HG02884 (cell line): ENCODE results near the gene OR5K3.
"Not testable (repeated sequence)": the region's sequence is repeated elsewhere in the genome, so short reads cannot be mapped to it uniquely, and the experiment has no call there.

Experiments
- ATAC-seq: cut with Tn5 transposase; IDR thresholded peaks from one replicate; pipeline ENCODE4 v1.9.1; 2021; ENCODE audit warnings: mild to moderate bottlenecking, moderate library complexity; ENCODE audit not compliant: unreplicated experiment

Gene OR5K3

GRCh38 chr3:98390366-98390765, at the start of gene OR5K3:
Gene OR5K3, plus strand, starts transcription at chr3:98390666. Its CDS starts 0 bp downstream, at chr3:98390666.
- no peak for ATAC-seq

- no peak for ATAC-seq
These were observed 48.7 kb upstream of the OR5K3 start for GRCh38 chr3:98341758-98342157.

- ATAC-seq = peak; percentile 81
These were observed 46.6 kb upstream of the OR5K3 start for GRCh38 chr3:98343647-98344507.

- ATAC-seq = no peak
These were observed 40.4 kb upstream of the OR5K3 start for GRCh38 chr3:98350082-98350481.

- ATAC-seq = no peak
These were observed 36.9 kb upstream of the OR5K3 start, which contains the start of gene OR5K4 for GRCh38 chr3:98353554-98353953. Gene OR5K4, plus strand, starts transcription at chr3:98353854. Its CDS starts 0 bp downstream, at chr3:98353854.

GRCh38 chr3:98359250-98359649, 31.2 kb upstream of the OR5K3 start:
- no peak for ATAC-seq

GRCh38 chr3:98359993-98360675, 30.3 kb upstream of the OR5K3 start:
- ATAC-seq = peak; percentile 86

- no peak for ATAC-seq
These were observed 29.8 kb upstream of the OR5K3 start for GRCh38 chr3:98360681-98361080.

GRCh38 chr3:98361289-98361688, 29.2 kb upstream of the OR5K3 start:
- no peak for ATAC-seq

- ATAC-seq = no peak
These were observed 22.8 kb upstream of the OR5K3 start for GRCh38 chr3:98367464-98368246.

- no peak for ATAC-seq
These were observed 19.3 kb upstream of the OR5K3 start for GRCh38 chr3:98371186-98371585.

GRCh38 chr3:98371853-98372252, 18.6 kb upstream of the OR5K3 start:
- no peak for ATAC-seq

GRCh38 chr3:98372445-98372844, 18.0 kb upstream of the OR5K3 start:
- ATAC-seq = no peak

GRCh38 chr3:98376631-98377030, 13.8 kb upstream of the OR5K3 start:
- no peak for ATAC-seq

- ATAC-seq = no peak
These were observed 2.3 kb upstream of the OR5K3 start for GRCh38 chr3:98388147-98388546.

- ATAC-seq = no peak
These were observed 4.6 kb downstream of the OR5K3 start for GRCh38 chr3:98395101-98395500.

- ATAC-seq = not testable (repeated sequence)
These were observed 6.0 kb downstream of the OR5K3 start for GRCh38 chr3:98396482-98396881.

- no peak for ATAC-seq
These were observed 8.0 kb downstream of the OR5K3 start for GRCh38 chr3:98398513-98398912.

- no peak for ATAC-seq
These were observed 12.0 kb downstream of the OR5K3 start for GRCh38 chr3:98402507-98402906.

- ATAC-seq = no peak
These were observed 13.5 kb downstream of the OR5K3 start for GRCh38 chr3:98404010-98404409.

GRCh38 chr3:98406034-98406433, 15.6 kb downstream of the OR5K3 start:
- no peak for ATAC-seq
